NCI-H524 treated with DMSO at 0.1 percent for 48 hours (cell line): ENCODE measurements around the gene STX8.
"Not testable (repeated sequence)": the region's sequence is repeated elsewhere in the genome, so short reads cannot be mapped to it uniquely, and the experiment has no call there.

Experiments
- DNase-seq: peaks from one replicate; lab custom pipeline; 2025; lab: John Stamatoyannopoulos, UW

STX8 gene

GRCh38 chr17:9557161-9557755 lies 18.4 kb downstream of the STX8 start:
- DNase-seq = no peak

GRCh38 chr17:9554715-9555114 lies 20.9 kb downstream of the STX8 start:
- DNase-seq = not testable (repeated sequence)

- DNase-seq = no peak
These were observed 22.0 kb downstream of the STX8 start for GRCh38 chr17:9553596-9553995.

GRCh38 chr17:9553181-9553580 lies 22.4 kb downstream of the STX8 start:
- DNase-seq = no peak

- no peak for DNase-seq
These were observed 26.4 kb downstream of the STX8 start for GRCh38 chr17:9549215-9549614.

GRCh38 chr17:9544221-9544620 lies 31.4 kb downstream of the STX8 start:
- no peak for DNase-seq

GRCh38 chr17:9541718-9542117 lies 33.9 kb downstream of the STX8 start:
- DNase-seq = no peak

GRCh38 chr17:9538626-9539025 lies 37.0 kb downstream of the STX8 start:
- no peak for DNase-seq

- DNase-seq = no peak
These were observed 38.3 kb downstream of the STX8 start for GRCh38 chr17:9537177-9537776.

- no peak for DNase-seq
These were observed 39.6 kb downstream of the STX8 start for GRCh38 chr17:9536061-9536460.

GRCh38 chr17:9533441-9533840 lies 42.2 kb downstream of the STX8 start:
- DNase-seq = no peak

GRCh38 chr17:9532715-9533114 lies 42.9 kb downstream of the STX8 start:
- no peak for DNase-seq

- DNase-seq = no peak
These were observed 44.6 kb downstream of the STX8 start for GRCh38 chr17:9531034-9531433.

- DNase-seq = no peak
These were observed 46.5 kb downstream of the STX8 start for GRCh38 chr17:9529033-9529700.

GRCh38 chr17:9527788-9528187 lies 47.8 kb downstream of the STX8 start:
- no peak for DNase-seq

- no peak for DNase-seq
These were observed 53.5 kb downstream of the STX8 start for GRCh38 chr17:9522074-9522473.

GRCh38 chr17:9521062-9521461 lies 54.6 kb downstream of the STX8 start:
- DNase-seq = no peak

- no peak for DNase-seq
These were observed 55.0 kb downstream of the STX8 start for GRCh38 chr17:9520649-9521048.

GRCh38 chr17:9519583-9520272 lies 55.9 kb downstream of the STX8 start:
- DNase-seq = no peak

GRCh38 chr17:9517396-9517795 lies 58.2 kb downstream of the STX8 start:
- no peak for DNase-seq

- DNase-seq = no peak
These were observed 62.4 kb downstream of the STX8 start for GRCh38 chr17:9513266-9513665.

GRCh38 chr17:9512323-9513168 lies 63.1 kb downstream of the STX8 start:
- DNase-seq = no peak
